Gastroesophageal sphincter (tissue), 4 donors: ENCODE measurements around the gene CYP4F22. TPM values are rescaled to one million over a fixed set of nuclear protein-coding genes. Genes with fewer than 3 reads are reported as not detected.

ENCODE experiments used
- ATAC-seq: fragments of 150-250 bp; one replicate; pipeline ENCODE4 v1.9.1; 2016; ENCODE audit warnings: mild to moderate bottlenecking, moderate library complexity
- H3K27ac ChIP-seq, 4 donors: fragments of 200-600 bp; sonication (generic) in 3 of 4; 1 replicate in 3 of 4; 2 replicates in 1 of 4; pipeline ENCODE4 v1.5.1; 2016 to 2019
- H3K27me3 ChIP-seq: fragments of 200-600 bp; sonication (generic); one replicate; pipeline ENCODE4 v1.5.1; 2019
- H3K36me3 ChIP-seq, 2 donors: fragments of 200-600 bp; sonication (generic); one replicate each; pipeline ENCODE4 v1.5.1; 2019; ENCODE audit warnings: control low read depth in 1 of 2
- H3K4me1 ChIP-seq, 3 donors: fragments of 200-600 bp; sonication (generic); 1 replicate in 2 of 3; 2 replicates in 1 of 3; pipeline ENCODE4 v1.5.1; 2016 to 2019; ENCODE audit warnings: control low read depth in 2 of 3
- H3K4me3 ChIP-seq, 2 donors: fragments of 200-600 bp; sonication (generic); one replicate each; pipeline ENCODE4 v1.5.1; 2019; ENCODE audit warnings: mild to moderate bottlenecking in 1 of 2, moderate library complexity in 1 of 2
- H3K9me3 ChIP-seq, 3 donors: fragments of 200-600 bp; sonication (generic); one replicate each; pipeline ENCODE4 v1.5.1; 2017 to 2019; ENCODE audit warnings: control low read depth in 2 of 3
- CTCF ChIP-seq, 4 experiments: fragments of 200-600 bp in 2 of 4; fragments of 450-650 bp in 2 of 4; sonication (generic) in 1 of 4; IDR thresholded peaks; one replicate each; pipeline ENCODE4 v1.5.1; 2017 to 2019; ENCODE audit warnings: antibody characterized with exemption in 4 of 4, mild to moderate bottlenecking in 2 of 4, moderate library complexity in 2 of 4
- EP300 ChIP-seq: sonication (generic); formaldehyde crosslinking; IDR thresholded peaks from one replicate; pipeline ENCODE4 v1.6.1; 2017; ENCODE audit warnings: antibody characterized with exemption, mild to moderate bottlenecking
- POLR2A ChIP-seq, 2 donors: fragments of 450-650 bp; IDR thresholded peaks; one replicate each; pipeline ENCODE4 v1.6.1; 2017; ENCODE audit warnings: antibody characterized with exemption in 2 of 2, mild to moderate bottlenecking in 2 of 2, moderate library complexity in 1 of 2
- POLR2AphosphoS5 ChIP-seq: sonication (generic); formaldehyde crosslinking; IDR thresholded peaks from one replicate; pipeline ENCODE4 v1.6.1; 2017; ENCODE audit warnings: antibody characterized with exemption
- WGBS, 2 donors: methylation state at CpG; one replicate each; pipeline ENCODE4 v1.1.5; 2018; ENCODE audit warnings: low coverage in 1 of 2; 5-methylcytosine and 5-hydroxymethylcytosine counted together
- total RNA-seq, 4 donors: library from RNA; depleted of rRNA; stranded (reverse); fragments of >200 nt; gene quantifications; one replicate each; pipeline ENCODE4 v1.1.0, GENCODE V29; 2016

CYP4F22 gene
- total RNA-seq, 4 donors from 2014 or later, result 0.19 to 0.47 (median 0.47) TPM; not detected in 1

GRCh38 chr19:15570420-15570819, 62.1 kb downstream of the CYP4F22 start:
- H3K27me3 ChIP-seq, result peaks cover 50% of the 10 kb centered on the region
- 80 to 93% methylated on average over 3 of the region's 3 CpGs for WGBS, 2 donors

GRCh38 chr19:15575406-15575805, 67.1 kb downstream of the CYP4F22 start:
- 63% methylated on average over 2 of the region's 6 CpGs; no CpG with 5 or more reads in 1 of the 2 donors for WGBS, 2 donors

More at GRCh38 chr19:15570420-15570819, 62.1 kb downstream of the CYP4F22 start:
- Histone ChIP-seq H3K4me3 (no peak overlapping the region), H3K36me3 (no peaks in the 10 kb centered on the region), H3K27ac (no peak overlapping the region), H3K4me1 (no peaks in the 10 kb centered on the region), H3K9me3 (no peaks in the 10 kb centered on the region)
- no peak for ATAC-seq
- no peak for TF ChIP-seq POLR2A (IDR thresholded peaks at IDR 0.05)
- TF ChIP-seq CTCF (IDR thresholded peaks at IDR 0.05), result no peak
- TF ChIP-seq POLR2AphosphoS5, result no peak
- no peak for TF ChIP-seq EP300

GRCh38 chr19:15576526-15577156, 68.3 kb downstream of the CYP4F22 start:
- Histone ChIP-seq H3K27ac (no peak overlapping the region), H3K4me3 (no peak overlapping the region), H3K36me3 (no peaks in the 10 kb centered on the region), H3K27me3 (peaks cover 37% of the 10 kb centered on the region), H3K9me3 (no peaks in the 10 kb centered on the region), H3K4me1 (no peaks in the 10 kb centered on the region)
- TF ChIP-seq POLR2A (IDR thresholded peaks at IDR 0.05), result no peak
- TF ChIP-seq CTCF (IDR thresholded peaks at IDR 0.05), result no peak
- TF ChIP-seq EP300, result no peak
- no peak for TF ChIP-seq POLR2AphosphoS5
- 69 to 79% methylated on average over 4 to 10 of the region's 12 CpGs for WGBS, 2 donors
- ATAC-seq, result no peak

More at GRCh38 chr19:15575406-15575805, 67.1 kb downstream of the CYP4F22 start:
- Histone ChIP-seq H3K4me3 (no peak overlapping the region), H3K27me3 (peaks cover 37% of the 10 kb centered on the region), H3K27ac (no peak overlapping the region), H3K4me1 (no peaks in the 10 kb centered on the region), H3K36me3 (no peaks in the 10 kb centered on the region), H3K9me3 (no peaks in the 10 kb centered on the region)
- TF ChIP-seq POLR2AphosphoS5, result no peak
- no peak for TF ChIP-seq POLR2A (IDR thresholded peaks at IDR 0.05)
- no peak for TF ChIP-seq EP300
- TF ChIP-seq CTCF (IDR thresholded peaks at IDR 0.05), result no peak
- ATAC-seq, result no peak

GRCh38 chr19:15577184-15577771, 69.0 kb downstream of the CYP4F22 start:
- Histone ChIP-seq H3K9me3 (no peaks in the 10 kb centered on the region), H3K4me3 (no peak overlapping the region), H3K4me1 (no peaks in the 10 kb centered on the region), H3K27ac (no peak overlapping the region), H3K36me3 (no peaks in the 10 kb centered on the region), H3K27me3 (peaks cover 36% of the 10 kb centered on the region)
- no peak for ATAC-seq
- TF ChIP-seq POLR2AphosphoS5, result no peak
- TF ChIP-seq POLR2A (IDR thresholded peaks at IDR 0.05), result no peak
- TF ChIP-seq CTCF (IDR thresholded peaks at IDR 0.05), result no peak
- no peak for TF ChIP-seq EP300
- 80 to 81% methylated on average over 3 to 4 of the region's 6 CpGs for WGBS, 2 donors

GRCh38 chr19:15583346-15583745, 75.0 kb downstream of the CYP4F22 start:
- ATAC-seq, result no peak
- TF ChIP-seq POLR2AphosphoS5 (no peak), EP300 (no peak), POLR2A (IDR thresholded peaks at IDR 0.05) (no peak), CTCF (IDR thresholded peaks at IDR 0.05) (no peak)
- H3K4me3 ChIP-seq, result no peak overlapping the region
- peaks cover 63% of the 10 kb centered on the region for H3K27me3 ChIP-seq
- no peak overlapping the region for H3K27ac ChIP-seq
- peaks cover 0 to 8% (median 0%) of the 10 kb centered on the region in 3 donors for H3K4me1 ChIP-seq
- H3K36me3 ChIP-seq, result no peaks in the 10 kb centered on the region
- H3K9me3 ChIP-seq, result no peaks in the 10 kb centered on the region
- WGBS, 2 donors, result 45 to 68% methylated on average over 2 to 3 of the region's 12 CpGs
